ACC112 (cell line): ENCODE data around the gene GLS.

Source experiments
- H2AFZ ChIP-seq: fragments of 200-600 bp; sonication (generic); one replicate; pipeline ENCODE4 v1.6.0; 2017; ENCODE audit warnings: antibody characterized with exemption, low read length; ENCODE audit not compliant: unreplicated experiment
- H3K27ac ChIP-seq: fragments of 200-600 bp; sonication (generic); 2 replicates; pipeline ENCODE4 v1.5.1; 2014; ENCODE audit warnings: low read depth, mild to moderate bottlenecking, antibody characterized with exemption, low read length, moderate library complexity
- H3K27me3 ChIP-seq: fragments of 200-600 bp; sonication (generic); 2 replicates; pipeline ENCODE4 v1.6.1; 2014; ENCODE audit warnings: mild to moderate bottlenecking, antibody characterized with exemption, low read length, moderate library complexity, mixed read lengths; ENCODE audit not compliant: insufficient read depth
- H3K36me3 ChIP-seq: fragments of 200-600 bp; sonication (generic); 2 replicates; pipeline ENCODE4 v1.6.1; 2016; ENCODE audit warnings: mild to moderate bottlenecking, antibody characterized with exemption, low read length, moderate library complexity, mixed read lengths; ENCODE audit not compliant: insufficient read depth
- H3K4me1 ChIP-seq: fragments of 200-600 bp; sonication (generic); one replicate; pipeline ENCODE4 v1.6.1; 2016; ENCODE audit warnings: low read length, mixed read lengths; ENCODE audit not compliant: insufficient read depth, unreplicated experiment, control insufficient read depth
- H3K4me3 ChIP-seq: fragments of 200-600 bp; sonication (generic); 2 replicates; pipeline ENCODE4 v1.5.1; 2014; ENCODE audit warnings: mild to moderate bottlenecking, low read depth, low read length
- H3K79me2 ChIP-seq: fragments of 200-600 bp; sonication (generic); one replicate; pipeline ENCODE4 v1.6.0; 2016; ENCODE audit warnings: low read length; ENCODE audit not compliant: control insufficient read depth, unreplicated experiment, insufficient read depth

GLS gene

DNA sequence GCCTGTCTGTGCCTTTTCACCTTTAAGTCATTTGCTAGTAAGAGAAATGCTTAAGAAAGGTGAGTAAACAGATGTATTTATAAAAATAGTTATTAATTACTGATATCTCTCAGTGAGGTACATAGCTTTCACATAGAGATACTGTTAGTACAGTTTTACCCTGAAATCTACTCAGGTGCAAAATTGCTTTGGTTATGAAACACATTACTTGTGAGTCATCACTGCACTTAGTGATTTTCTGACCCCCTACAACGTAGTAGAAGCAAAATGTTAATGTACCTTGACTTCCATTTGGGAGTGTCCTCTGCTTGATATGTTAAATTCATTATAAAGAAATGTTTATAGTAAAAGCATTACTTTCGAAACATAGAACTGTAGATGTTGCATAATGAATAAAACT, 6.5 kb downstream of the GLS start:
- Histone ChIP-seq H3K4me3 (no peak overlapping the region), H3K36me3 (peaks cover 4% of the 10 kb centered on the region; the same call in 1 of the 2 replicates), H3K27ac (no peak overlapping the region)

GRCh38 chr2:190888449-190888848, 7.8 kb downstream of the GLS start:
- Histone ChIP-seq H3K27ac (no peak overlapping the region), H2AFZ (no peak overlapping the region), H3K27me3 (no peaks in the 10 kb centered on the region), H3K4me1 (peaks cover 47% of the 10 kb centered on the region), H3K79me2 (peaks cover 97% of the 10 kb centered on the region), H3K4me3 (no peak overlapping the region), H3K36me3 (peaks cover 4% of the 10 kb centered on the region; the same call in 1 of the 2 replicates)

More for the DNA sequence above, 6.5 kb downstream of the GLS start:
- Histone ChIP-seq H3K27me3 (no peaks in the 10 kb centered on the region), H3K79me2 (peaks cover 97% of the 10 kb centered on the region), H3K4me1 (peaks cover 47% of the 10 kb centered on the region), H2AFZ (no peak overlapping the region)

GRCh38 chr2:190889175-190889943, 8.7 kb downstream of the GLS start:
- H3K4me1 ChIP-seq, result peaks cover 38% of the 10 kb centered on the region
- H3K4me3 ChIP-seq, result no peak overlapping the region
- no peak overlapping the region for H3K27ac ChIP-seq
- H3K27me3 ChIP-seq, result no peaks in the 10 kb centered on the region
- no peak overlapping the region for H2AFZ ChIP-seq
- H3K36me3 ChIP-seq, result peaks cover 4% of the 10 kb centered on the region; the same call in 1 of the 2 replicates
- peaks cover 94% of the 10 kb centered on the region for H3K79me2 ChIP-seq

GRCh38 chr2:190891372-190891771, 10.8 kb downstream of the GLS start:
- peaks cover 81% of the 10 kb centered on the region for H3K79me2 ChIP-seq
- peaks cover 22% of the 10 kb centered on the region for H3K4me1 ChIP-seq
- H3K4me3 ChIP-seq, result no peak overlapping the region
- no peak overlapping the region for H2AFZ ChIP-seq
- H3K27me3 ChIP-seq, result no peaks in the 10 kb centered on the region
- no peak overlapping the region for H3K27ac ChIP-seq
- H3K36me3 ChIP-seq, result peaks cover 12% of the 10 kb centered on the region

DNA sequence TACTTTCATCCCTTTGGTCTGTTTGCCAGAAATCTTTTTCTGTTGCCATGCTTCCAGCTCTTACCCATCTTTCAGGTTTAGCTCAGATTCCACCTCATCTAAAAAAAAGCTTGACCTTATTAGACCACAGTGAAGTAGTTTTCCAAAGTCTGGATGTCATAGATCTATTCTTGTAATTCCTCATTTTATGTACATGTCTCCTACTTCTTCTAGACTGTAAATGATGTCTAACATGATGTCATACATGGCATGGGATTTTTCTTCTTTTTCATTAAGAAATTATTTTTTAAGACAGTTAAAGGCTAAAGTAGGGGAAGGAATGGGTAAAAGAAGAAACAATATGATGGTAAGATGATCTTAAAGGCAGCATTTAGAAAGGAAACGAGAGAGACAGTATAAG, 11.3 kb downstream of the GLS start:
- Histone ChIP-seq H3K36me3 (peaks cover 16% of the 10 kb centered on the region), H3K4me3 (no peak overlapping the region), H3K4me1 (peaks cover 20% of the 10 kb centered on the region), H2AFZ (no peak overlapping the region), H3K27me3 (no peaks in the 10 kb centered on the region), H3K79me2 (peaks cover 81% of the 10 kb centered on the region), H3K27ac (no peak overlapping the region)

DNA sequence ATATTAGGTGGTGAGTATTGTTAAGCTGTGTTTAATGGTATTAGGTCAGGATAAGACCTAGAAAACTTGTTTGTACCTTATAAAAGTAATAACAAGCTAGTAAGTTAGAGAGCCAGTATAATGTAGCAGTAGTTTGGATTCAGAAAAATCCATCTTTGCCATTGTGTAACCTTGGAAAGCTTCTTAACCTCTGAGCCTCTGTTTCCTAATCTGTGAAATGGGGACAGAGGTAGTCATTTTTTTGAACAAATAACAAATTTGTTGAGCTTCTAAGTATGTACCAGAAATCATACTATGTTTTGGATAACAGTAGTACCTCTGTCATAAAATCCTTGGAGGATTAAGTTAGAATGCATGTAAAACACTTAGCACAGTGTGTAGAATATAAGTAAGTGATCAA, 12.5 kb downstream of the GLS start:
- Histone ChIP-seq H3K4me1 (peaks cover 8% of the 10 kb centered on the region), H2AFZ (no peak overlapping the region), H3K27ac (no peak overlapping the region), H3K27me3 (no peaks in the 10 kb centered on the region), H3K36me3 (peaks cover 12% of the 10 kb centered on the region), H3K4me3 (no peak overlapping the region), H3K79me2 (peaks cover 69% of the 10 kb centered on the region)

DNA sequence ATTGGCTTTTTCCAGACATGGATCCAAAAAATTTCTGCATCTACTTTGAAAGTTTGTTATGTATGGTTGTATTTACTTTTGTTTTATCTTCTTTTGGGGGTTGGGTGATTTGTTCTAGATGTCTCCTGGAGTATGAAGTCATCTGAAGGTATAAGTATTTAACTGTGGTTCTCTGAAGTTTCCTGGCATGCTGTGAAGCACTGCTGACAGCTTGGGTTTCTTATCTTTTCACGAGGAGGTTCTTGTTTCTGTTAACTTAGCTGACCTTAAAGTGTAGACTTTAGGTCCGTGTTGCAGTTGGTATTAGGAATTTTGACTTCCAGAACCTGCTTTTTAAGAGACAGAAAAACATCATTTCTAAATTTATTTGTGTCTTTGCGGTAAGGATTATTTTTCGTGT, 15.9 kb downstream of the GLS start:
- Histone ChIP-seq H3K27me3 (no peaks in the 10 kb centered on the region), H3K36me3 (peaks cover 23% of the 10 kb centered on the region), H3K4me3 (no peak overlapping the region), H3K27ac (no peak overlapping the region), H2AFZ (no peak overlapping the region), H3K4me1 (no peaks in the 10 kb centered on the region), H3K79me2 (peaks cover 38% of the 10 kb centered on the region)

DNA sequence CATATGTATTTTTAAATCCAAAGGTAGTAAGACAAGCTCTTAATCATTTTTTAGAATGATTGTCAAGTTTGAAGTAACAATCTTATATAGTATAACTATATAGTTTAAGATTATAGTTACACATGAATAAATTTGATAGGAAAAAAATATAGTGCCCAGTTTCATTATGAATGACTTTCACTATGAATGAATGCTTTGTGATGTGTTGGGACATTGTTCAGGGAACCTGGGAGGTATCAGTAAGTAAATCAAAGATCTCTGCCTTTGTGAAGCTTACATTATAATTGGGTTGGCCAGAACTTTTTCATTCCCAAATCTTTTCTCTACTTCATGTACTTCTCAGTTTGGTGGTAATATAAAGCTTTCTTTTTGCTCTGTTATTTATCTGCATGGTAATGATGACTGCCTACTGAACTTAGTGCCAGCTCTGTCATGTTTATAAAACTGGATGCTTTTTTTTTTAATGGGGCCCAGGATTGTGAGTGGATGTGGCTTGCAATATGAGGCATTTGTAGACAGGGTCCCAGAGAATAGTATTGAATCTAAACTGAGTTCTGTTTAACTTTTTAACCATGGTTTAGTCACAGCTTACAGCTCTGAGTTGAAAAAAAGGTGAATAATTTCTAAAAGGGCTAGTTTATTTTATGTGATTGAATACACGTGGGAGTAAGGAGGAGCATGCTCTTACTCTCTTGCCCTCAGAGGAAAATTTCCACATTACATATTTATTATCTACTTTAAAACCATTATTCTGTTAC, 23.3 kb downstream of the GLS start:
- H3K79me2 ChIP-seq, result no peaks in the 10 kb centered on the region
- H3K36me3 ChIP-seq, result peaks cover 32% of the 10 kb centered on the region; the same call in 1 of the 2 replicates

DNA sequence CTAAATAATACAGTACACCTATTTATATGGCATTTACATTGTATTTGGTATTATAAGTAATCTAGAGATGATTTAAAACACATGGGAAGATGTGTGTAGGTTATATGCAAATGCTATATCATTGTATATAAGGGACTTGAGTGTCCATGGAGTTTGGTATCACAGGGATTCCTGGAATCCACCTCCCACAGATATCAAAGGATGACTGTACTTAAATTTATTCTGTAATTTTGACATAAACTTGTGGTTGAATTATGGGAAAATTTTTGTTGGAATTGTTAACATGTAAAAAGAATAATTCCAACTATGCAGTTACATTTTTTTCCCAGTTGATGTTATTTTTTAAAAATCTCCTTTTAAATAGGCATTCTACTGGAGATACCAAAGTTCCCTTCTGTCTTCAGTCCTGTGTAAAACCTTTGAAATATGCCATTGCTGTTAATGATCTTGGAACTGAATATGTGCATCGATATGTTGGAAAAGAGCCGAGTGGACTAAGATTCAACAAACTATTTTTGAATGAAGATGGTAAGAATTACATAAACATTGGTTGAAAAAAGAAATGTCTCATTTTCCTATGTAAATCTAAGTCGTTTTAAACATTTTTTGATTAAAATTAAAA, 24.1 kb downstream of the GLS start:
- Histone ChIP-seq H2AFZ (no peak overlapping the region), H3K27me3 (no peaks in the 10 kb centered on the region), H3K79me2 (no peaks in the 10 kb centered on the region), H3K4me3 (no peak overlapping the region), H3K27ac (peak overlapping the region; percentile 36), H3K4me1 (peaks cover 16% of the 10 kb centered on the region), H3K36me3 (peaks cover 32% of the 10 kb centered on the region; the same call in 1 of the 2 replicates)

More for the DNA sequence above, 23.3 kb downstream of the GLS start:
- Histone ChIP-seq H3K4me3 (no peak overlapping the region), H3K27ac (peak overlapping the region; percentile 36), H2AFZ (no peak overlapping the region), H3K4me1 (peaks cover 16% of the 10 kb centered on the region), H3K27me3 (no peaks in the 10 kb centered on the region)

- Histone ChIP-seq H3K4me3 (no peak overlapping the region), H3K4me1 (peaks cover 42% of the 10 kb centered on the region), H3K27me3 (no peaks in the 10 kb centered on the region), H2AFZ (no peak overlapping the region), H3K79me2 (no peaks in the 10 kb centered on the region), H3K36me3 (peaks cover 20% of the 10 kb centered on the region; the same call in 1 of the 2 replicates), H3K27ac (no peak overlapping the region)
Measured at GRCh38 chr2:190908532-190908931, 27.9 kb downstream of the GLS start.
